A673 (cell line): ENCODE measurements around the gene CKB. TPM values are rescaled to one million over a fixed set of nuclear protein-coding genes. Genes with fewer than 3 reads are reported as not detected.

Experiments used
- BruUV-seq: library from RNA; stranded (reverse); fragments of 400-500 nt; replicated peaks from 2 replicates; lab custom pipeline; 2021; lab: Mats Ljungman, UMichigan
- CTCF ChIA-PET: fragments of 300-600 bp; sonication (Branson Sonifier 250); formaldehyde crosslinking; loops from one replicate; lab custom pipeline; 2022; ENCODE audit warnings: antibody characterized with exemption; lab: Charles Lee
- POLR2A ChIA-PET: fragments of 300-600 bp; sonication (Branson Sonifier 250); formaldehyde crosslinking; loops from one replicate; lab custom pipeline; 2022; ENCODE audit warnings: antibody characterized with exemption; ENCODE audit not compliant: low non-redundant PET; lab: Charles Lee
- DNase-seq: peaks from one replicate; pipeline ENCODE4 v3.0.0-alpha.2; 2015; ENCODE audit warnings: low spot score
- H3K27ac ChIP-seq: fragments of 200-600 bp; sonication (generic); 2 replicates; pipeline ENCODE4 v1.5.1; 2016; ENCODE audit warnings: mixed run types, low read depth, mild to moderate bottlenecking, mixed read lengths, antibody characterized with exemption, low read length; ENCODE audit not compliant: poor library complexity, severe bottlenecking
- H3K27me3 ChIP-seq: fragments of 200-600 bp; sonication (generic); replicated peaks from 2 replicates; pipeline ENCODE4 v1.6.1; 2017; ENCODE audit warnings: mixed run types, low read depth, mild to moderate bottlenecking, mixed read lengths, antibody characterized with exemption, low read length; ENCODE audit not compliant: insufficient read depth, poor library complexity
- H3K36me3 ChIP-seq: fragments of 200-600 bp; sonication (generic); 2 replicates; pipeline ENCODE4 v1.6.1; 2016; ENCODE audit warnings: mixed run types, mild to moderate bottlenecking, mixed read lengths, antibody characterized with exemption, low read length; ENCODE audit not compliant: insufficient read depth, poor library complexity, severe bottlenecking
- H3K4me1 ChIP-seq: fragments of 200-600 bp; sonication (generic); 2 replicates; pipeline ENCODE4 v1.6.1; 2017; ENCODE audit warnings: mixed run types, mild to moderate bottlenecking, mixed read lengths, antibody characterized with exemption, low read length; ENCODE audit not compliant: insufficient read depth, poor library complexity, severe bottlenecking
- H3K4me3 ChIP-seq: fragments of 200-600 bp; sonication (generic); 2 replicates; pipeline ENCODE4 v1.5.1; 2016; ENCODE audit warnings: low read depth, mixed run types, mild to moderate bottlenecking, mixed read lengths, low read length; ENCODE audit not compliant: poor library complexity, severe bottlenecking
- H3K9me3 ChIP-seq: fragments of 200-600 bp; sonication (generic); 2 replicates; pipeline ENCODE4 v1.6.1; 2016; ENCODE audit warnings: mixed run types, low read depth, mild to moderate bottlenecking, mixed read lengths, antibody characterized with exemption, low read length; ENCODE audit not compliant: poor library complexity, severe bottlenecking
- EZH2 ChIP-seq: fragments of 200-600 bp; sonication (generic); IDR thresholded peaks from 2 replicates; pipeline ENCODE4 v1.6.1; 2017; ENCODE audit warnings: borderline replicate concordance, low read depth, mild to moderate bottlenecking, mixed read lengths, antibody characterized with exemption, low read length; ENCODE audit not compliant: poor library complexity, severe bottlenecking
- intact Hi-C: fragments of 100-400 bp; cut with micrococcal nuclease; formaldehyde crosslinking; loops from one replicate; pipeline ENCODE4 v1.10.0; 2022; ENCODE audit not compliant: unreplicated experiment
- total RNA-seq: library from RNA; stranded (reverse); gene quantifications from 2 replicates; pipeline ENCODE4 v1.2.3, GENCODE V29; 2021
- TF ChIP-seq, protein P1 (sequence below): fragments of 300-800, 200-600 bp; sonication (generic); conservative IDR thresholded peaks from 2 replicates; pipeline ENCODE4 v1.5.1; 2017; ENCODE audit warnings: low read depth, mild to moderate bottlenecking, antibody characterized with exemption, low read length, moderate library complexity, mixed read lengths

Gene CKB
- total RNA-seq, 1 experiment from 2014 or later: 118 TPM

DNA sequence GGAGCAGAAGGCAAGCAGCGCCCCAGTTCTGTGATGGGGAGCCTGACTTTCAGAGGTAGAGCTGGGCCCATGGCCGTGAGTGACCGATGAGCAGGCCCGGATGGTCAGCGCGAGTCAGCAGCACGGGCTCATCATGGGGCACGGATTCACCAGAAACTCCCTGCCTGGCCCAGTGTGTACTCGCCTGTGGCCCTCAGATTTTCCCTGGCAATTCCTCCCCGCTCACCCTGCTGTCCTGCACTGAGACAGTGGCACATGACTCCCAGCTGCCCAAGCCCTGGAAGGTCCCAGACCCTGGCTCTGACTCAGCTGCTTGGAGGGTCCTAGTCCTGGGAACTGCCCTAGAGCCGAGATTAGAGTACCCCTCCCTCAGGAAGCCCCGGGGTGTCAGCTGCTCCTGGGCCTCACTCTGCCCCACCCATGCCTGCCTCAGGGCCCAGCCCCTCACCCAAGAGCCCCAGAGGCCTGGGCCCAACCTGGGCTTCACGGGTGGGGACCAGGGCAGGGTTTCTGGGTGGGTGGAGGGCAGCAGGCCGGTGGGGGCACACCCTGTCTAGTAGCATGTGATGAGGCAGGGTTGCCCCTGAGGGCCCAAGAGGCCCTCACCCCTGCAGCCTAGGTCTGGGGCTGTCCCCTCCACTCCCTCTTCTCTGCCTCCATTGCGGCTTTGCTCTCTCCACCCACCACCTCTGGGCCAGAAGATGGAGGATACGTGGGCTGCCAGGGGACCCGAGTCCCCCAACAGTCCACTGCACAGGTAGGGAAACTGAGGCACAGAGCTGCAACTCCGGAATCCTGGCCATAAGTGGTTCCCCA lies 14.8 kb upstream of the CKB start:
- BruUV-seq: no TSS peak
- TF ChIP-seq, protein P1, sequence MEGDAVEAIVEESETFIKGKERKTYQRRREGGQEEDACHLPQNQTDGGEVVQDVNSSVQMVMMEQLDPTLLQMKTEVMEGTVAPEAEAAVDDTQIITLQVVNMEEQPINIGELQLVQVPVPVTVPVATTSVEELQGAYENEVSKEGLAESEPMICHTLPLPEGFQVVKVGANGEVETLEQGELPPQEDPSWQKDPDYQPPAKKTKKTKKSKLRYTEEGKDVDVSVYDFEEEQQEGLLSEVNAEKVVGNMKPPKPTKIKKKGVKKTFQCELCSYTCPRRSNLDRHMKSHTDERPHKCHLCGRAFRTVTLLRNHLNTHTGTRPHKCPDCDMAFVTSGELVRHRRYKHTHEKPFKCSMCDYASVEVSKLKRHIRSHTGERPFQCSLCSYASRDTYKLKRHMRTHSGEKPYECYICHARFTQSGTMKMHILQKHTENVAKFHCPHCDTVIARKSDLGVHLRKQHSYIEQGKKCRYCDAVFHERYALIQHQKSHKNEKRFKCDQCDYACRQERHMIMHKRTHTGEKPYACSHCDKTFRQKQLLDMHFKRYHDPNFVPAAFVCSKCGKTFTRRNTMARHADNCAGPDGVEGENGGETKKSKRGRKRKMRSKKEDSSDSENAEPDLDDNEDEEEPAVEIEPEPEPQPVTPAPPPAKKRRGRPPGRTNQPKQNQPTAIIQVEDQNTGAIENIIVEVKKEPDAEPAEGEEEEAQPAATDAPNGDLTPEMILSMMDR: no peak
- no peak for TF ChIP-seq EZH2
- Histone ChIP-seq H3K27ac (no peak overlapping the region), H3K36me3 (peaks cover 5% of the 10 kb centered on the region), H3K27me3 (no peaks in the 10 kb centered on the region), H3K9me3 (no peaks in the 10 kb centered on the region), H3K4me1 (peaks cover 12% of the 10 kb centered on the region), H3K4me3 (no peak overlapping the region)
- no peak for DNase-seq
- ChIA-PET CTCF (no interaction called here), POLR2A (no interaction called here)
- intact Hi-C loops: no loop called here

DNA sequence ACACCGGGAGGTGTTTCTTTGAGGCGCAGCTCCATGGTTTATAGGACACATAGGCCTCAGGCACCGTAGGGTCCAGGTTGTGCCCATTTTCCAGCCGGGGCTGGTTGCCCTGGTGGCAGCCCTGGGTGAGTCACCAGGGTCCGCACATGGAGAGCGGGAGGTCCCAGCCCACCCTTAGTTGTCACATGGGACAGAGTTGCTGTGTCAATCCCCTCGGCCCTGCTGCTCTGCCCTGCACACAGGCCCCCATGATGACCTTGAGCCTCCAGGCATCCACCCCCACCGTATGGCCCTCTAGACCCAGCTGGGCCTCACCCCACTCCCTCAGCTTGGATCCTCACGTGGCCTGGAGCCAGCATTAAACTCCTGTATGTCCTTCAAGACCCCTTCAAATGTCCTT lies 14.1 kb upstream of the CKB start:
- Histone ChIP-seq H3K4me1 (peaks cover 10% of the 10 kb centered on the region), H3K27me3 (no peaks in the 10 kb centered on the region), H3K36me3 (peaks cover 5% of the 10 kb centered on the region), H3K9me3 (no peaks in the 10 kb centered on the region), H3K4me3 (no peak overlapping the region), H3K27ac (no peak overlapping the region)
- ChIA-PET POLR2A (no interaction called here), CTCF (no interaction called here)
- no peak for DNase-seq
- intact Hi-C loops: no loop called here
- TF ChIP-seq, protein P1: no peak
- TF ChIP-seq EZH2: no peak
- BruUV-seq: no TSS peak

DNA sequence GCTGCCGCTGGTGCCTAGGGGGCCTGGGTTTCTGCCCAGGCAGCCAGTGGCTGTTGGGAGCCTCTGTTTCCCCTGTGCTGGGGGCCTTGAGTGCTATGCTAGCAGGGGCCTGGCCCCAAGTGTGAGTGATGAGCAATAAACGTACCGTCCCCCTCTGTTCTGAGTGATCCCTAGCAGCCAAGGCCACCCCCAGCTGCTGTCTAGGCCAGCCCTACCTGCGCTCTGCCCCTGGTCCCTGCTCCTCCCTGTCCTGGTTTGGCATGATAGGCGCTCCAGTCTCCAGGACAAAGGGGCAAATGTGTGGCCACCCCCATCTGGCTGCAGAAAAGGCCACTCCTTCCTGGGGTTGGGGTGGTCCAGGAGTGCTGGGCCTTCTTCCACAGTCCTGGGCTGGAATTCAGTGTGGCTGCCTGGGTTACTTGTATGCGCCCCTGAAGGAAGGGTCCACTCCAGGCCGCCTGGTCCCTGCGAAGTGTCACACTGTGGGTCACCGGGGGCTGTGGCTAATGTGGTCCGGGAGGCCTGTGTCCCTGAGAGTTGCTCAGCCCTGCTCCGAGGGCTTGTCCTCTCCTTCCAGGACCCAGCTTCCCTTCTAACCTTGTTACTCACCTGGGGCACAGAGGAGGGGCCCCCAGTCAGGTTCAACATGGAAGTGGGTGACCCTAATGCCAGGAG lies 13.4 kb upstream of the CKB start:
- intact Hi-C loops: no loop called here
- no peak overlapping the region for H3K27ac ChIP-seq
- no peaks in the 10 kb centered on the region for H3K27me3 ChIP-seq
- H3K4me3 ChIP-seq: no peak overlapping the region
- H3K9me3 ChIP-seq: no peaks in the 10 kb centered on the region
- CTCF ChIA-PET: no interaction called here
- no TSS peak for BruUV-seq
- no peak for TF ChIP-seq EZH2
- TF ChIP-seq, protein P1: no peak
- peaks cover 5% of the 10 kb centered on the region for H3K36me3 ChIP-seq
- no peak for DNase-seq
- peaks cover 9% of the 10 kb centered on the region for H3K4me1 ChIP-seq
- POLR2A ChIA-PET: no interaction called here
